Peyer's patch (tissue), 4 donors: Measurements from ENCODE around the gene MRPS24. TPM values are rescaled to one million over a fixed set of nuclear protein-coding genes. Genes with fewer than 3 reads are reported as not detected.

Experiments
- DNase-seq, 3 donors: peaks; one replicate each; pipeline ENCODE4 v3.0.0-alpha.2; 2017 to 2019
- H3K27ac ChIP-seq, 4 donors: fragments of 200-600 bp; sonication (generic); one replicate each; pipeline ENCODE4 v1.5.1; 2016 to 2019
- H3K27me3 ChIP-seq, 2 donors: fragments of 200-600 bp; sonication (generic); one replicate each; pipeline ENCODE4 v1.5.1; 2019
- H3K36me3 ChIP-seq, 3 donors: fragments of 200-600 bp; sonication (generic); one replicate each; pipeline ENCODE4 v1.5.1; 2016 to 2019
- H3K4me1 ChIP-seq, 4 donors: fragments of 200-600 bp; sonication (generic); one replicate each; pipeline ENCODE4 v1.5.1; 2016 to 2019
- H3K4me3 ChIP-seq, 4 donors: fragments of 200-600 bp; sonication (generic); 1 replicate in 3 of 4; 2 replicates in 1 of 4; pipeline ENCODE4 v1.5.1; 2016 to 2019; ENCODE audit warnings: mild to moderate bottlenecking in 1 of 4
- H3K9me3 ChIP-seq, 4 donors: fragments of 200-600 bp; sonication (generic); one replicate each; pipeline ENCODE4 v1.5.1; 2016 to 2019; ENCODE audit warnings: mild to moderate bottlenecking in 1 of 4
- CTCF ChIP-seq, 6 experiments: fragments of 450-650 bp in 4 of 6; fragments of 200-600 bp in 2 of 6; sonication (generic) in 1 of 6; IDR thresholded peaks; one replicate each; pipeline ENCODE4 v1.5.1; 2017 to 2019; ENCODE audit warnings: antibody characterized with exemption in 6 of 6, mild to moderate bottlenecking in 3 of 6, moderate library complexity in 1 of 6
- POLR2A ChIP-seq, 2 donors: fragments of 450-650 bp; IDR thresholded peaks; one replicate each; pipeline ENCODE4 v1.5.1; 2017; ENCODE audit warnings: antibody characterized with exemption in 2 of 2, mild to moderate bottlenecking in 2 of 2, moderate library complexity in 2 of 2
- total RNA-seq, 4 donors: library from RNA; depleted of rRNA; stranded (reverse); fragments of >200 nt; gene quantifications; one replicate each; pipeline ENCODE4 v1.1.0, GENCODE V29; 2016

The MRPS24 gene
- total RNA-seq, 4 donors from 2014 or later = 66.9 to 121 (median 74.2) TPM

DNA sequence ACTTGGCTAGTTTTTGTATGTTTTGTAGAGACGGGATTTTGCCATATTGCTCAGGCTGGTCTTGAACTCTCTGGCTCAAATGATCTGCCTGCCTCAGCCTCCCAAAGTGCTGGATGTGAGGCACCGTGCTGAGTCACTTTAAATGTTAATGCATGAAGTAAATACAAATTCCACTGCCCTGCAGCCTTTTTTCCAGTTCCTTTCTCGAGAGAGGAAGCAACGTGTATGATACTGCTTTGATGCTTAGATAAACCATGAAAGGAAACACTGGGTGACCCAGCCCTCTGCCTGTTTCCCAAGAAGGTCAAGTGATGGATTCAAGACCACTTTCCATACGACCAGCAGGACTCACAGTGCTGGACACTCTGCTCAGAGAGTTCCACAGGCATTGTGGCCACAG is 11.3 kb upstream of the MRPS24 start:
- no peak overlapping the region for H3K27ac ChIP-seq
- no peaks in the 10 kb centered on the region for H3K4me1 ChIP-seq
- no peaks in the 10 kb centered on the region for H3K27me3 ChIP-seq
- no peak overlapping the region for H3K4me3 ChIP-seq
- TF ChIP-seq POLR2A (IDR thresholded peaks at IDR 0.05) (no peak), CTCF (IDR thresholded peaks at IDR 0.05) (no peak)
- peaks cover 0 to 86% (median 0%) of the 10 kb centered on the region in 3 donors for H3K36me3 ChIP-seq
- no peak for DNase-seq
- H3K9me3 ChIP-seq = no peaks in the 10 kb centered on the region

GRCh38 chr7:43879477-43879876 is 10.2 kb upstream of the MRPS24 start:
- no peak overlapping the region for H3K4me3 ChIP-seq
- no peaks in the 10 kb centered on the region for H3K4me1 ChIP-seq
- no peak overlapping the region for H3K27ac ChIP-seq
- no peaks in the 10 kb centered on the region for H3K27me3 ChIP-seq
- H3K9me3 ChIP-seq = no peaks in the 10 kb centered on the region
- peaks cover 0 to 84% (median 0%) of the 10 kb centered on the region in 3 donors for H3K36me3 ChIP-seq
- DNase-seq = no peak
- TF ChIP-seq CTCF (IDR thresholded peaks at IDR 0.05) (no peak), POLR2A (IDR thresholded peaks at IDR 0.05) (no peak)

DNA sequence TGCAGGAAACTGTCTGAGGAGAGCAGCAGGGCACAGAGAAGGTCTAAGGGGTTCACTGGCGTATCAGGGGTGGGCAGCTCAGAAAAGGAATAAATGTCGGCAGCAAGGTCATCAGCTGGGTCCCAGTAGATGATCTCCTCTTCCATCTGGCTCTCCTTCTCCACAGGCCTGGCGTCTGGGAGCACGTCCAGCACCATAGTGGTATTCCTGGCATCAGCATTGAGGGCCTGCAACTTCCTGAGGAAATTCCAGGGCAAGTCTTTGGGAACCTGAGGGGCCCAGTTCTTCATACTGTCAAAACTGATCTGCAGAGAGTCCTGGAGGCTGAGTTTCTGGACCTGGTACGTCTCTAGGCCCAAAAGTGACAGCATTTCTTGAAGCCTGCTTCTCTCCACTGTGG is 9.6 kb upstream of the MRPS24 start:
- TF ChIP-seq CTCF (IDR thresholded peaks at IDR 0.05) = no peak
- TF ChIP-seq POLR2A (IDR thresholded peaks at IDR 0.05) = no peak
- no peaks in the 10 kb centered on the region for H3K27me3 ChIP-seq
- peaks cover 0 to 3% (median under 1%) of the 10 kb centered on the region in 4 donors for H3K4me1 ChIP-seq
- H3K9me3 ChIP-seq = no peaks in the 10 kb centered on the region
- peaks cover 0 to 78% (median 0%) of the 10 kb centered on the region in 3 donors for H3K36me3 ChIP-seq
- H3K27ac ChIP-seq = no peak overlapping the region
- H3K4me3 ChIP-seq = no peak overlapping the region
- DNase-seq = no peak

- Histone ChIP-seq H3K27ac (no peak overlapping the region), H3K4me1 (peaks cover 0 to 10% (median 2%) of the 10 kb centered on the region in 4 donors), H3K9me3 (no peaks in the 10 kb centered on the region), H3K36me3 (peaks cover 0 to 73% (median 0%) of the 10 kb centered on the region in 3 donors), H3K4me3 (no peak overlapping the region), H3K27me3 (no peaks in the 10 kb centered on the region)
- TF ChIP-seq POLR2A (IDR thresholded peaks at IDR 0.05) (no peak), CTCF (IDR thresholded peaks at IDR 0.05) (no peak)
- DNase-seq = no peak
Measured at GRCh38 chr7:43877968-43878864, 8.9 kb upstream of the MRPS24 start.

DNA sequence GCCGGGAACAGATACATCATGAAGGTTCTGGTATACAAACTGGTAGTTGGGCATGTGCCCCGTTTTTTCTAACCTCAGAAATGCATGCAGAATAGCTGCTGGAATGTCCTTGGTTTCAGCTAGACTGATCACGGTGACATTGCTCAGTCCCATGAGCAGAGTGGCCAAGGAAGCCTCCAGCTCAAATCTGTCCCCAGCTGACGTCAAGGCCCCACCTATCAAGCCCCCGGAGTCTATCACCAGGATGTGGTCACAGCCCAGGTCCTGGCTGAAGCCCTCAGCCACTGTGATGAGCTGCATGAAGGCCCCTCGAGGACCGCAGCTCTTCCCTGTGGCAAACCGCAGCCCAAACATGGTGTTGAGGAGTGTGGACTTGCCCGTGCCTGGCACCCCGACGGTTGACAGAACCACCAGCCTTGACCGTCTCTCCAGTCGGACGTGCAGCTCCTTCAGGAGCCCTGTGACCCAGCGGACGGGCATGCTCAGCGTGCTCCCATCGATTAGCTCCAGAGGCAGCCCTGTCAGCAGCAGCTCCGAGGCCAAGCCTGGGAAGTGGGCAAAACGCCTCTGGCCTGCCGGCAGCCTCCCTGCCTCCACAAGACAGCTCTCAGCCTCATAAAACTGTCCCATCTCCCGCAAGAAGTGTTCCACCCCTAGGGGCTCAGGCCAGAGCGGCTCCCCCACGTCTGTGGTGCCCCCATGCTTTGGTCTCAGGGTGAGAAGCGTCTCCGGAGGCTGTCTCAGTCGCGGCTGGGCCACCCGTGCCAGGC is 7.8 kb upstream of the MRPS24 start:
- Histone ChIP-seq H3K9me3 (no peaks in the 10 kb centered on the region), H3K27ac (no peak overlapping the region), H3K36me3 (peaks cover 0 to 67% (median 0%) of the 10 kb centered on the region in 3 donors), H3K4me3 (no peak overlapping the region), H3K27me3 (no peaks in the 10 kb centered on the region), H3K4me1 (peaks cover 0 to 19% (median 4%) of the 10 kb centered on the region in 4 donors)
- no peak for TF ChIP-seq POLR2A (IDR thresholded peaks at IDR 0.05)
- no peak for TF ChIP-seq CTCF (IDR thresholded peaks at IDR 0.05)
- DNase-seq = no peak
